ENCODE results near the gene CTBP2.

CTBP2 gene

GRCh38 chr10:124972637-124973036 is 187.7 kb downstream of the CTBP2 start:
- H3K27ac ChIP-seq (replicated peaks; ENCODE audit: low read length): no peak overlapping the region
- peaks cover 0 to 2% of the 10 kb centered on the region in 2 donors for H3K4me1 ChIP-seq (ENCODE audit: control insufficient read depth in 2 of 2, insufficient read depth in 1 of 2, low read depth in 1 of 2, low read length in 2 of 2)
- no peak overlapping the region for H4K91ac ChIP-seq (ENCODE audit: low read depth, low read length, poor library complexity)
- no peak overlapping the region for H3K18ac ChIP-seq (ENCODE audit: low read length)
- H3K79me1 ChIP-seq (ENCODE audit: low read depth, low read length): no peaks in the 10 kb centered on the region
- no peak overlapping the region for H2BK15ac ChIP-seq (ENCODE audit: low read length)
- H2AK5ac ChIP-seq (ENCODE audit: low read depth, low read length): no peak overlapping the region
- H2BK5ac ChIP-seq (ENCODE audit: low read length): no peak overlapping the region
- no peak overlapping the region for H4K8ac ChIP-seq (ENCODE audit: low read depth, low read length)
- no peak overlapping the region for H3K14ac ChIP-seq (ENCODE audit: low read length)
- H3K27me3 ChIP-seq (ENCODE audit: control insufficient read depth in 3 of 3, insufficient read depth in 3 of 3, low read depth in 1 of 3, low read length in 3 of 3): no peaks in the 10 kb centered on the region
- H3K4me2 ChIP-seq (ENCODE audit: insufficient read depth, low read length, poor library complexity, severe bottlenecking): no peak overlapping the region
- H3K9me3 ChIP-seq (replicated peaks in 1 of 2; ENCODE audit: control insufficient read depth in 2 of 2, insufficient read depth in 1 of 2, low read depth in 1 of 2, low read length in 2 of 2): no peaks in the 10 kb centered on the region
- H3K23ac ChIP-seq (ENCODE audit: low read depth, low read length, poor library complexity): no peak overlapping the region
- WGBS, 2 donors (ENCODE audit: extremely low coverage in 2 of 2, insufficient read length in 2 of 2, insufficient replicate concordance in 1 of 2): no CpG with 5 or more reads among the region's 7 CpGs
- no peak overlapping the region for H2AFZ ChIP-seq (ENCODE audit: low read length)
- no peak overlapping the region for H3K9ac ChIP-seq (ENCODE audit: low read depth, low read length, poor library complexity)
- peaks cover 5 to 81% of the 10 kb centered on the region in 2 donors for H3K36me3 ChIP-seq (replicated peaks in 1 of 2; ENCODE audit: control insufficient read depth in 2 of 2, insufficient read depth in 2 of 2, low read length in 2 of 2)
- no peak for DNase-seq (ENCODE audit: low spot score)
- no peak overlapping the region for H2BK12ac ChIP-seq (ENCODE audit: low read length)
- H3K4ac ChIP-seq (ENCODE audit: low read length): no peak overlapping the region
- H2BK120ac ChIP-seq (ENCODE audit: low read depth, low read length): no peak overlapping the region
- H3K4me3 ChIP-seq (ENCODE audit: low read length in 2 of 2): no peak overlapping the region

GRCh38 chr10:124971276-124971675 is 189.1 kb downstream of the CTBP2 start:
- H3K79me1 ChIP-seq (ENCODE audit: low read depth, low read length): no peaks in the 10 kb centered on the region

GRCh38 chr10:124967255-124967654 is 193.1 kb downstream of the CTBP2 start:
- Histone ChIP-seq H3K27me3 (ENCODE audit: control insufficient read depth in 3 of 3, insufficient read depth in 3 of 3, low read depth in 1 of 3, low read length in 3 of 3) (no peaks in the 10 kb centered on the region), H3K9ac (ENCODE audit: low read depth, low read length, poor library complexity) (no peak overlapping the region), H3K18ac (ENCODE audit: low read length) (no peak overlapping the region), H2BK5ac (ENCODE audit: low read length) (no peak overlapping the region), H2BK15ac (ENCODE audit: low read length) (no peak overlapping the region), H2AK5ac (ENCODE audit: low read depth, low read length) (no peak overlapping the region), H3K27ac (replicated peaks; ENCODE audit: low read length) (no peak overlapping the region), H4K8ac (ENCODE audit: low read depth, low read length) (no peak overlapping the region), H3K79me1 (ENCODE audit: low read depth, low read length) (no peaks in the 10 kb centered on the region), H3K4me1 (ENCODE audit: control insufficient read depth in 2 of 2, insufficient read depth in 1 of 2, low read depth in 1 of 2, low read length in 2 of 2) (peaks cover 0 to 2% of the 10 kb centered on the region in 2 donors), H2BK12ac (ENCODE audit: low read length) (no peak overlapping the region), H2BK120ac (ENCODE audit: low read depth, low read length) (no peak overlapping the region), H4K91ac (ENCODE audit: low read depth, low read length, poor library complexity) (no peak overlapping the region), H3K36me3 (replicated peaks in 1 of 2; ENCODE audit: control insufficient read depth in 2 of 2, insufficient read depth in 2 of 2, low read length in 2 of 2) (peaks cover 7 to 65% of the 10 kb centered on the region in 2 donors), H2AFZ (ENCODE audit: low read length) (no peak overlapping the region), H3K14ac (ENCODE audit: low read length) (no peak overlapping the region), H3K4me3 (ENCODE audit: low read length in 2 of 2) (no peak overlapping the region), H3K4me2 (ENCODE audit: insufficient read depth, low read length, poor library complexity, severe bottlenecking) (no peak overlapping the region), H3K9me3 (replicated peaks in 1 of 2; ENCODE audit: control insufficient read depth in 2 of 2, insufficient read depth in 1 of 2, low read depth in 1 of 2, low read length in 2 of 2) (no peaks in the 10 kb centered on the region), H3K4ac (ENCODE audit: low read length) (no peak overlapping the region), H3K23ac (ENCODE audit: low read depth, low read length, poor library complexity) (no peak overlapping the region)
- WGBS, 2 donors (ENCODE audit: extremely low coverage in 2 of 2, insufficient read length in 2 of 2, insufficient replicate concordance in 1 of 2): no CpG with 5 or more reads among the region's 2 CpGs
- DNase-seq (ENCODE audit: low spot score): no peak

More at GRCh38 chr10:124971276-124971675, 189.1 kb downstream of the CTBP2 start:
- no peak overlapping the region for H2AK5ac ChIP-seq (ENCODE audit: low read depth, low read length)
- H3K9me3 ChIP-seq (replicated peaks in 1 of 2; ENCODE audit: control insufficient read depth in 2 of 2, insufficient read depth in 1 of 2, low read depth in 1 of 2, low read length in 2 of 2): no peaks in the 10 kb centered on the region
- no peak overlapping the region for H3K4me3 ChIP-seq (ENCODE audit: low read length in 2 of 2)
- no peak overlapping the region for H3K27ac ChIP-seq (replicated peaks; ENCODE audit: low read length)
- no peak for DNase-seq (ENCODE audit: low spot score)
- no peak overlapping the region for H4K8ac ChIP-seq (ENCODE audit: low read depth, low read length)
- H3K27me3 ChIP-seq (ENCODE audit: control insufficient read depth in 3 of 3, insufficient read depth in 3 of 3, low read depth in 1 of 3, low read length in 3 of 3): no peaks in the 10 kb centered on the region
- no CpG with 5 or more reads among the region's 2 CpGs for WGBS, 2 donors (ENCODE audit: extremely low coverage in 2 of 2, insufficient read length in 2 of 2, insufficient replicate concordance in 1 of 2)
- H2BK120ac ChIP-seq (ENCODE audit: low read depth, low read length): no peak overlapping the region
- peaks cover 0 to 2% of the 10 kb centered on the region in 2 donors for H3K4me1 ChIP-seq (ENCODE audit: control insufficient read depth in 2 of 2, insufficient read depth in 1 of 2, low read depth in 1 of 2, low read length in 2 of 2)
- H3K36me3 ChIP-seq (replicated peaks in 1 of 2; ENCODE audit: control insufficient read depth in 2 of 2, insufficient read depth in 2 of 2, low read length in 2 of 2): peaks cover 9 to 89% of the 10 kb centered on the region in 2 donors
- no peak overlapping the region for H2BK12ac ChIP-seq (ENCODE audit: low read length)
- no peak overlapping the region for H3K4me2 ChIP-seq (ENCODE audit: insufficient read depth, low read length, poor library complexity, severe bottlenecking)
- no peak overlapping the region for H3K23ac ChIP-seq (ENCODE audit: low read depth, low read length, poor library complexity)
- H3K4ac ChIP-seq (ENCODE audit: low read length): no peak overlapping the region
- no peak overlapping the region for H3K14ac ChIP-seq (ENCODE audit: low read length)
- H3K18ac ChIP-seq (ENCODE audit: low read length): no peak overlapping the region
- no peak overlapping the region for H4K91ac ChIP-seq (ENCODE audit: low read depth, low read length, poor library complexity)
- H3K9ac ChIP-seq (ENCODE audit: low read depth, low read length, poor library complexity): no peak overlapping the region
- H2BK5ac ChIP-seq (ENCODE audit: low read length): no peak overlapping the region
- no peak overlapping the region for H2AFZ ChIP-seq (ENCODE audit: low read length)
- no peak overlapping the region for H2BK15ac ChIP-seq (ENCODE audit: low read length)

- Histone ChIP-seq H3K9me3 (replicated peaks in 1 of 2; ENCODE audit: control insufficient read depth in 2 of 2, insufficient read depth in 1 of 2, low read depth in 1 of 2, low read length in 2 of 2) (no peaks in the 10 kb centered on the region), H3K36me3 (replicated peaks in 1 of 2; ENCODE audit: control insufficient read depth in 2 of 2, insufficient read depth in 2 of 2, low read length in 2 of 2) (peaks cover 7 to 58% of the 10 kb centered on the region in 2 donors), H2BK5ac (ENCODE audit: low read length) (no peak overlapping the region), H3K18ac (ENCODE audit: low read length) (no peak overlapping the region), H3K27ac (replicated peaks; ENCODE audit: low read length) (no peak overlapping the region), H3K14ac (ENCODE audit: low read length) (no peak overlapping the region), H2AK5ac (ENCODE audit: low read depth, low read length) (no peak overlapping the region), H2BK15ac (ENCODE audit: low read length) (no peak overlapping the region), H4K91ac (ENCODE audit: low read depth, low read length, poor library complexity) (no peak overlapping the region), H3K4me3 (ENCODE audit: low read length in 2 of 2) (no peak overlapping the region), H2AFZ (ENCODE audit: low read length) (no peak overlapping the region), H3K4me2 (ENCODE audit: insufficient read depth, low read length, poor library complexity, severe bottlenecking) (no peak overlapping the region), H3K27me3 (ENCODE audit: control insufficient read depth in 3 of 3, insufficient read depth in 3 of 3, low read depth in 1 of 3, low read length in 3 of 3) (no peaks in the 10 kb centered on the region), H2BK120ac (ENCODE audit: low read depth, low read length) (no peak overlapping the region), H3K4me1 (ENCODE audit: control insufficient read depth in 2 of 2, insufficient read depth in 1 of 2, low read depth in 1 of 2, low read length in 2 of 2) (no peaks in the 10 kb centered on the region), H3K79me1 (ENCODE audit: low read depth, low read length) (no peaks in the 10 kb centered on the region), H3K9ac (ENCODE audit: low read depth, low read length, poor library complexity) (no peak overlapping the region), H2BK12ac (ENCODE audit: low read length) (no peak overlapping the region), H3K23ac (ENCODE audit: low read depth, low read length, poor library complexity) (no peak overlapping the region), H4K8ac (ENCODE audit: low read depth, low read length) (no peak overlapping the region), H3K4ac (ENCODE audit: low read length) (no peak overlapping the region)
- no peak for DNase-seq (ENCODE audit: low spot score)
- no CpG with 5 or more reads among the region's 5 CpGs for WGBS, 2 donors (ENCODE audit: extremely low coverage in 2 of 2, insufficient read length in 2 of 2, insufficient replicate concordance in 1 of 2)
Observed at GRCh38 chr10:124966008-124966407, 194.4 kb downstream of the CTBP2 start.
